NT2/D1 (cell line): ENCODE data around the gene MEOX2.

Source experiments
- DNase-seq: peaks from one replicate; pipeline ENCODE4 v3.0.0-alpha.2; 2011; ENCODE audit warnings: low read depth, low spot score
- H3K27me3 ChIP-seq: 2 replicates; pipeline ENCODE4 v1.6.0; 2011; ENCODE audit warnings: mild to moderate bottlenecking; ENCODE audit not compliant: insufficient read length, insufficient read depth
- H3K36me3 ChIP-seq: 2 replicates; pipeline ENCODE4 v1.6.1; 2011; ENCODE audit warnings: mild to moderate bottlenecking, low read length, mixed read lengths; ENCODE audit not compliant: insufficient read depth, insufficient read length
- H3K4me1 ChIP-seq: 2 replicates; pipeline ENCODE4 v1.5.1; 2011; ENCODE audit not compliant: insufficient read depth, insufficient read length
- H3K4me3 ChIP-seq: 2 replicates; pipeline ENCODE4 v1.5.1; 2011; ENCODE audit warnings: low read depth; ENCODE audit not compliant: insufficient read length
- H3K9ac ChIP-seq: 2 replicates; pipeline ENCODE4 v1.6.0; 2011; ENCODE audit warnings: low read depth; ENCODE audit not compliant: insufficient read length
- H3K9me3 ChIP-seq: 2 replicates; pipeline ENCODE4 v1.5.1; 2011; ENCODE audit warnings: mild to moderate bottlenecking, low read length; ENCODE audit not compliant: insufficient read depth
- SUZ12 ChIP-seq: IDR thresholded peaks from 2 replicates; pipeline ENCODE4 v1.6.1; 2011; ENCODE audit not compliant: insufficient read length, insufficient read depth; ENCODE audit errors: extremely low read depth
- YY1 ChIP-seq: IDR thresholded peaks from 2 replicates; pipeline ENCODE4 v1.6.1; 2011; ENCODE audit not compliant: insufficient read length, insufficient read depth
- ZNF274 ChIP-seq: IDR thresholded peaks from 2 replicates; pipeline ENCODE4 v1.6.1; 2011; ENCODE audit warnings: mild to moderate bottlenecking, low read depth, low read length

Gene MEOX2

GRCh38 chr7:15612205-15612604 lies 74.3 kb downstream of the MEOX2 start:
- no peaks in the 10 kb centered on the region for H3K4me1 ChIP-seq
- TF ChIP-seq ZNF274: no peak
- no peak for TF ChIP-seq SUZ12
- TF ChIP-seq YY1: no peak
- no peak overlapping the region for H3K4me3 ChIP-seq
- H3K9ac ChIP-seq: no peak overlapping the region
- no peaks in the 10 kb centered on the region for H3K36me3 ChIP-seq
- no peaks in the 10 kb centered on the region for H3K9me3 ChIP-seq
- H3K27me3 ChIP-seq: no peaks in the 10 kb centered on the region
- DNase-seq: no peak

- Histone ChIP-seq H3K9ac (no peak overlapping the region), H3K4me3 (no peak overlapping the region), H3K36me3 (no peaks in the 10 kb centered on the region), H3K27me3 (no peaks in the 10 kb centered on the region), H3K9me3 (no peaks in the 10 kb centered on the region), H3K4me1 (no peaks in the 10 kb centered on the region)
- TF ChIP-seq YY1 (no peak), SUZ12 (no peak), ZNF274 (no peak)
- DNase-seq: no peak
Observed at GRCh38 chr7:15610503-15610902, 76.0 kb downstream of the MEOX2 start.

GRCh38 chr7:15609287-15609686 lies 77.2 kb downstream of the MEOX2 start:
- no peak overlapping the region for H3K4me3 ChIP-seq
- TF ChIP-seq SUZ12 (no peak), YY1 (no peak), ZNF274 (no peak)
- DNase-seq: no peak
- H3K4me1 ChIP-seq: no peaks in the 10 kb centered on the region
- H3K9ac ChIP-seq: no peak overlapping the region
- H3K36me3 ChIP-seq: no peaks in the 10 kb centered on the region
- no peaks in the 10 kb centered on the region for H3K27me3 ChIP-seq
- H3K9me3 ChIP-seq: no peaks in the 10 kb centered on the region

- no peak for DNase-seq
- Histone ChIP-seq H3K4me3 (no peak overlapping the region), H3K4me1 (no peaks in the 10 kb centered on the region), H3K36me3 (no peaks in the 10 kb centered on the region), H3K27me3 (no peaks in the 10 kb centered on the region), H3K9ac (no peak overlapping the region), H3K9me3 (no peaks in the 10 kb centered on the region)
- TF ChIP-seq YY1: no peak
- TF ChIP-seq ZNF274: no peak
- TF ChIP-seq SUZ12: no peak
Observed at GRCh38 chr7:15607529-15608210, 78.8 kb downstream of the MEOX2 start.

GRCh38 chr7:15606561-15606960 lies 79.9 kb downstream of the MEOX2 start:
- no peaks in the 10 kb centered on the region for H3K36me3 ChIP-seq
- no peaks in the 10 kb centered on the region for H3K4me1 ChIP-seq
- TF ChIP-seq YY1: no peak
- no peak for TF ChIP-seq SUZ12
- TF ChIP-seq ZNF274: no peak
- no peaks in the 10 kb centered on the region for H3K27me3 ChIP-seq
- H3K9ac ChIP-seq: no peak overlapping the region
- no peak overlapping the region for H3K4me3 ChIP-seq
- H3K9me3 ChIP-seq: no peaks in the 10 kb centered on the region
- DNase-seq: no peak

GRCh38 chr7:15604166-15604565 lies 82.3 kb downstream of the MEOX2 start:
- Histone ChIP-seq H3K27me3 (no peaks in the 10 kb centered on the region), H3K9ac (no peak overlapping the region), H3K9me3 (peaks cover 13% of the 10 kb centered on the region; the same call in 1 of the 2 replicates), H3K4me3 (no peak overlapping the region), H3K4me1 (no peaks in the 10 kb centered on the region), H3K36me3 (no peaks in the 10 kb centered on the region)
- DNase-seq: no peak
- TF ChIP-seq SUZ12: no peak
- TF ChIP-seq YY1: no peak
- TF ChIP-seq ZNF274: no peak

GRCh38 chr7:15603124-15603523 lies 83.4 kb downstream of the MEOX2 start:
- no peak overlapping the region for H3K9ac ChIP-seq
- H3K9me3 ChIP-seq: peaks cover 15% of the 10 kb centered on the region; the same call in 1 of the 2 replicates
- TF ChIP-seq SUZ12: no peak
- no peak for TF ChIP-seq YY1
- no peak for TF ChIP-seq ZNF274
- H3K4me3 ChIP-seq: no peak overlapping the region
- H3K27me3 ChIP-seq: no peaks in the 10 kb centered on the region
- H3K36me3 ChIP-seq: no peaks in the 10 kb centered on the region
- DNase-seq: no peak
- H3K4me1 ChIP-seq: no peaks in the 10 kb centered on the region
